ENCODE measurements around the gene CFAP119.

CFAP119 gene

GRCh38 chr16:30773826-30774225, 12.0 kb upstream of the CFAP119 start:
- TF ChIP-seq CTCF (conservative IDR thresholded peaks at IDR 0.05; ENCODE audit: control insufficient read depth, insufficient read depth, low read depth, low read length), result no peak
- H3K4me3 ChIP-seq (ENCODE audit: control insufficient read depth, low read depth, low read length), result no peak overlapping the region
- DNase-seq (ENCODE audit: low read depth), result no peak

GRCh38 chr16:30771726-30772125, 9.9 kb upstream of the CFAP119 start:
- DNase-seq (ENCODE audit: low read depth), result no peak
- H3K4me3 ChIP-seq (ENCODE audit: control insufficient read depth, low read depth, low read length), result no peak overlapping the region
- no peak for TF ChIP-seq CTCF (conservative IDR thresholded peaks at IDR 0.05; ENCODE audit: control insufficient read depth, insufficient read depth, low read depth, low read length)

GRCh38 chr16:30769379-30770089, 7.7 kb upstream of the CFAP119 start:
- H3K4me3 ChIP-seq (ENCODE audit: control insufficient read depth, low read depth, low read length), result no peak overlapping the region
- DNase-seq (ENCODE audit: low read depth), result no peak
- no peak for TF ChIP-seq CTCF (conservative IDR thresholded peaks at IDR 0.05; ENCODE audit: control insufficient read depth, insufficient read depth, low read depth, low read length)

GRCh38 chr16:30768583-30769181, 6.8 kb upstream of the CFAP119 start:
- no peak for TF ChIP-seq CTCF (conservative IDR thresholded peaks at IDR 0.05; ENCODE audit: control insufficient read depth, insufficient read depth, low read depth, low read length)
- DNase-seq (ENCODE audit: low read depth), result no peak
- H3K4me3 ChIP-seq (ENCODE audit: control insufficient read depth, low read depth, low read length), result no peak overlapping the region

GRCh38 chr16:30767767-30768465, 6.1 kb upstream of the CFAP119 start:
- no peak for DNase-seq (ENCODE audit: low read depth)
- TF ChIP-seq CTCF (conservative IDR thresholded peaks at IDR 0.05; ENCODE audit: control insufficient read depth, insufficient read depth, low read depth, low read length), result no peak
- H3K4me3 ChIP-seq (ENCODE audit: control insufficient read depth, low read depth, low read length), result no peak overlapping the region

GRCh38 chr16:30766933-30767284, 5.0 kb upstream of the CFAP119 start:
- no peak for DNase-seq (ENCODE audit: low read depth)
- no peak for TF ChIP-seq CTCF (conservative IDR thresholded peaks at IDR 0.05; ENCODE audit: control insufficient read depth, insufficient read depth, low read depth, low read length)
- no peak overlapping the region for H3K4me3 ChIP-seq (ENCODE audit: control insufficient read depth, low read depth, low read length)
